SK-N-SH (cell line): ENCODE measurements around the gene RAB5B.

Source experiments
- EZH2phosphoT487 ChIP-seq: fragments of 200-600 bp; sonication (generic); IDR thresholded peaks from 2 replicates; pipeline ENCODE4 v1.6.1; 2017; ENCODE audit warnings: low read depth, mixed run types, mild to moderate bottlenecking, antibody characterized with exemption, moderate library complexity, borderline replicate concordance
- NRF1 ChIP-seq: IDR thresholded peaks from 2 replicates; pipeline ENCODE4 v1.6.1; 2012; ENCODE audit warnings: low read depth, mild to moderate bottlenecking, low read length
- POLR2AphosphoS5 ChIP-seq: IDR thresholded peaks from 2 replicates; pipeline ENCODE4 v1.6.1; 2012; ENCODE audit warnings: low read depth, low read length
- SMC3 ChIP-seq: IDR thresholded peaks from 2 replicates; pipeline ENCODE4 v1.6.1; 2012; ENCODE audit warnings: low read depth, low read length, improper control_type of control experiment

GRCh38 chr12:55933799-55934742, 39.8 kb upstream of the RAB5B start:
- TF ChIP-seq POLR2AphosphoS5, result no peak
- no peak for TF ChIP-seq EZH2phosphoT487
- TF ChIP-seq NRF1, result no peak
- TF ChIP-seq SMC3, result no peak
